OCI-LY3 (cell line): ENCODE data around the gene SLC25A45.

ENCODE experiments used
- EZH2phosphoT487 ChIP-seq: fragments of 200-600 bp; shearing (Covaris generic); IDR thresholded peaks from 2 replicates; pipeline ENCODE4 v1.6.1; 2018; ENCODE audit warnings: antibody characterized with exemption, mixed run types, low read depth
- TF ChIP-seq, protein P1 (sequence below): fragments of 200-600, 300-600 bp; sonication (generic); IDR thresholded peaks from 2 replicates; pipeline ENCODE4 v1.5.1; 2014; ENCODE audit warnings: antibody characterized with exemption, low read length, low read depth

DNA sequence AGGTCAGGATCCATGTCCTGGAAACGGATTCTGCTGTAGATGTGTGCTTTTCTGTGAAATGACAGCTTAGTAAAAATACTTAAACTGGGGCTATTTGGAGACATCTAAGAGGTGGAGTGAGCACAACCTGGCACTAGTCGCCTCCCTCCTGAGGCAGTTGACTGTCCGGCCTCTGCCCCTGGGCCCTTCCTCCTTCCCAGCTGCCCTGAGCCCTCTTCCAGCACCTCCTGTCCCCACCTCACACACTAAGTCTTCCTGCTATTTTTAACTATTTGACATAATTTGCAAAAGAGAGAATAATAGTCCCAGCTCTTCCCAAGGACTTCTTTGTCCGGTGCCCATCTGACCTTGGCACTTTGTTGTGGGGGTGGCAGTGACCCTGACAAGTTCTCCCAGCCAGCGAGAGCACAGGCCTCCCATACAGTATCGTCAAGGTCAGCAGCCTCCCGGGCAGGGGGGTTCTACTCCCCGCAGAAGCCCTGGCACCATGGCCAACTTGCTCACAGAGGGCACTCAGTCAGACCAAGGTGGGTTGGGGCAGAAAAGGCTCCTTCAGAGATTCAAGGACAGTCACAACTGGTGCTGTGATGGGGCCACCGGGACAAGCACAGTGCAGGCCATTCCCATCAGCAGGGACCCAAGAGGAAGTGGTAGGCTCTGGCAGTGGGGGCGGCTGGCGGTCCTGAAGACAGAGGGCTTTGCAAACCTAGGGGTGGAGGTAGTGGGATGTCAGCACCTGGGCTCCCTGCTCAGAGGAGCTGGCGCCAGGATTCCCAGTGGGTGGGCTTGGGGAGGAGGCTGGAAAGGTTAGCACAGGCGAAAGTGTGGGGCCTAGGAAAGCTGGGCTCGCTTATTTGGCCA lies 34.6 kb upstream of the SLC25A45 start:
- TF ChIP-seq EZH2phosphoT487, result no peak
- TF ChIP-seq, protein P1, sequence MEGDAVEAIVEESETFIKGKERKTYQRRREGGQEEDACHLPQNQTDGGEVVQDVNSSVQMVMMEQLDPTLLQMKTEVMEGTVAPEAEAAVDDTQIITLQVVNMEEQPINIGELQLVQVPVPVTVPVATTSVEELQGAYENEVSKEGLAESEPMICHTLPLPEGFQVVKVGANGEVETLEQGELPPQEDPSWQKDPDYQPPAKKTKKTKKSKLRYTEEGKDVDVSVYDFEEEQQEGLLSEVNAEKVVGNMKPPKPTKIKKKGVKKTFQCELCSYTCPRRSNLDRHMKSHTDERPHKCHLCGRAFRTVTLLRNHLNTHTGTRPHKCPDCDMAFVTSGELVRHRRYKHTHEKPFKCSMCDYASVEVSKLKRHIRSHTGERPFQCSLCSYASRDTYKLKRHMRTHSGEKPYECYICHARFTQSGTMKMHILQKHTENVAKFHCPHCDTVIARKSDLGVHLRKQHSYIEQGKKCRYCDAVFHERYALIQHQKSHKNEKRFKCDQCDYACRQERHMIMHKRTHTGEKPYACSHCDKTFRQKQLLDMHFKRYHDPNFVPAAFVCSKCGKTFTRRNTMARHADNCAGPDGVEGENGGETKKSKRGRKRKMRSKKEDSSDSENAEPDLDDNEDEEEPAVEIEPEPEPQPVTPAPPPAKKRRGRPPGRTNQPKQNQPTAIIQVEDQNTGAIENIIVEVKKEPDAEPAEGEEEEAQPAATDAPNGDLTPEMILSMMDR, result no peak
